Placental epithelial cell (primary cell): ENCODE results near the gene ERCC5. TPM values are rescaled to one million over a fixed set of nuclear protein-coding genes. Genes with fewer than 3 reads are reported as not detected.

ENCODE experiments used
- total RNA-seq: library from RNA; depleted of rRNA; stranded (reverse); fragments of >200 nt; gene quantifications from 2 replicates; pipeline ENCODE4 v1.2.3, GENCODE V29; 2012

ERCC5 gene
- total RNA-seq: 65.3 and 68.7 TPM in 2 replicates

DNA sequence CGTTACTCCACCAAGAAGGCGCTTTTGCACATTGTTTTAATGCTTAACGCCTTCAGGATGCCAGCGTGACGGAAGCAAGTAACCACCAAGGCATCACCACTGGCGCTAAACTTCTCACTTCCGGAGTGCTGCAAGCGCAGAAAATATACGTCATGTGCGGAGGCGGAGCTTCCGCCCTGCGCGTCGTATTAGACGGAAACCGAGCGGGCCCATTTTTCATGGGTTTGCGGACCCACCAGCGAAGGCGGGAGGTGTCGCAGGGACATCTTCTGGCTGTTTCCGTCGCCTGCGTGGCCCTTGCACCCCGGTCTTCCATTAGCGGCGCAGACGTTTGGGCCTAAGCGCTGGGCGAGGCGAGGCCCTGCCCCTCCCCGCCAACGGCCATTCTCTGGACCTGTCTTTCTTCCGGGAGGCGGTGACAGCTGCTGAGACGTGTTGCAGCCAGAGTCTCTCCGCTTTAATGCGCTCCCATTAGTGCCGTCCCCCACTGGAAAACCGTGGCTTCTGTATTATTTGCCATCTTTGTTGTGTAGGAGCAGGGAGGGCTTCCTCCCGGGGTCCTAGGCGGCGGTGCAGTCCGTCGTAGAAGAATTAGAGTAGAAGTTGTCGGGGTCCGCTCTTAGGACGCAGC, at the start of gene ERCC5:
Gene ERCC5, plus strand, starts transcription at position 403 of the 631 bp plus-strand sequence. CDS start 235 bp downstream, outside the sequence.

DNA sequence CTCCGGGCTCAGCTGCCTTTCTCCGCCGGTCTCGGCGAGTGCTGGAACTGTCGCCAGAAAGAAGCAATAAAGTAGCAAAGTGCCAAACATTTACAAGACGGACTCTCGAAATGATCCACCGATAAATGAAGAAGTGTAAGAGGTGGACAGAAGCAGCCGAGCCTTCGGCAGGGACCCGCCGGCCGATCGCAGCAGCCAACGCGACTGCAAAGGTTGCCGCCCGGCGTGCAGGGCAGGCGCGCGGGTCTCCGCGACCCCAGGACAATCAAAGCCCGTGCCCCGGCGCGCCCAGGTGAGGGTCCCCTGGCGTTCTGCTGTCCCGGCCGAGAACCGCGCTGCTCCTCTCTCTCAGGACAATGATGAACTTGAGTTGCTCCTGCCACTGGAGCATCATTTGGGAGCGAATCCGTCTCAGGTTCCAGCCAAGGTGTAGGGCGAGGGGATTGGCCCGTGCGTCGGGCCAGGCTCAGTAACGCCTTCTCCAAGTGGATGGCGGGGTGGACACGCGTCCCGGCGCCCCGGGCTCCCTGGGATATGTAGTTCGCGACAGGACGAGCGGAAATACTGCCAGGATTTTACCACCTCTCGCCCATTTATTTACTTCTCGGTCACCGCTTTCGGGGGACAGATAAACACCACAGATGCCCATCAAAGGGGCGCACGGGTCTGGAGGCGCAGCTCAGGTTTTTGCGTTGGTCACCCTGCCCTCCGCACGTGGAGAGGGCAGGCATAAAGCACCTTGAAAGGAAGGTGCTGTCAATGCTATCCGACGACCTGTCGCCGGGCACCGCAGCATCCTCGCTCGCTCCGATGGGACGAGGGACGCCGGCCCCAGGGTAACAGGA, 47.0 kb upstream of the ERCC5 start, which contains the start of the genes BIVM and POGLUT2:
Gene BIVM, plus strand, starts transcription at position 539 of the 845 bp plus-strand sequence. CDS start 8,149 bp downstream, outside the sequence.
Gene POGLUT2, minus strand, starts transcription at position 396 of the 845 bp plus-strand sequence. Its CDS starts 306 bp downstream, at position 90.

Other genes with a start within 250 kb of the ERCC5 start
- 32.2 and 46.7 TPM in 2 replicates for gene TPP2, start 249.0 kb upstream of the ERCC5 start, total RNA-seq
- gene METTL21C, start 151.0 kb upstream of the ERCC5 start, total RNA-seq: 0.39 TPM in 1 of 2 replicates, not detected in the other
- gene TEX30, start 72.2 kb upstream of the ERCC5 start, total RNA-seq: 7.5 and 7.9 TPM in 2 replicates
- gene POGLUT2, start 47.1 kb upstream of the ERCC5 start, total RNA-seq: 14.5 and 23.0 TPM in 2 replicates
- 19.6 and 24.7 TPM in 2 replicates for gene BIVM, start 46.9 kb upstream of the ERCC5 start, total RNA-seq
- not detected in 2 replicates for gene SLC10A2, start 220.4 kb downstream of the ERCC5 start, total RNA-seq